OCI-LY3 (cell line): ENCODE measurements around the gene ESF1.

Source experiments
- EZH2phosphoT487 ChIP-seq: fragments of 200-600 bp; shearing (Covaris generic); IDR thresholded peaks from 2 replicates; pipeline ENCODE4 v1.6.1; 2018; ENCODE audit warnings: antibody characterized with exemption, mixed run types, low read depth
- TF ChIP-seq, protein P1 (sequence below): fragments of 200-600, 300-600 bp; sonication (generic); IDR thresholded peaks from 2 replicates; pipeline ENCODE4 v1.5.1; 2014; ENCODE audit warnings: antibody characterized with exemption, low read length, low read depth

- TF ChIP-seq, protein P1, sequence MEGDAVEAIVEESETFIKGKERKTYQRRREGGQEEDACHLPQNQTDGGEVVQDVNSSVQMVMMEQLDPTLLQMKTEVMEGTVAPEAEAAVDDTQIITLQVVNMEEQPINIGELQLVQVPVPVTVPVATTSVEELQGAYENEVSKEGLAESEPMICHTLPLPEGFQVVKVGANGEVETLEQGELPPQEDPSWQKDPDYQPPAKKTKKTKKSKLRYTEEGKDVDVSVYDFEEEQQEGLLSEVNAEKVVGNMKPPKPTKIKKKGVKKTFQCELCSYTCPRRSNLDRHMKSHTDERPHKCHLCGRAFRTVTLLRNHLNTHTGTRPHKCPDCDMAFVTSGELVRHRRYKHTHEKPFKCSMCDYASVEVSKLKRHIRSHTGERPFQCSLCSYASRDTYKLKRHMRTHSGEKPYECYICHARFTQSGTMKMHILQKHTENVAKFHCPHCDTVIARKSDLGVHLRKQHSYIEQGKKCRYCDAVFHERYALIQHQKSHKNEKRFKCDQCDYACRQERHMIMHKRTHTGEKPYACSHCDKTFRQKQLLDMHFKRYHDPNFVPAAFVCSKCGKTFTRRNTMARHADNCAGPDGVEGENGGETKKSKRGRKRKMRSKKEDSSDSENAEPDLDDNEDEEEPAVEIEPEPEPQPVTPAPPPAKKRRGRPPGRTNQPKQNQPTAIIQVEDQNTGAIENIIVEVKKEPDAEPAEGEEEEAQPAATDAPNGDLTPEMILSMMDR = no peak
- no peak for TF ChIP-seq EZH2phosphoT487
Measured at GRCh38 chr20:13745784-13746183, 38.9 kb downstream of the ESF1 start.
